GM18909 (cell line): ENCODE data around the gene TNFRSF8.

ENCODE experiments used
- ATAC-seq: cut with Tn5 transposase; IDR thresholded peaks from one replicate; pipeline ENCODE4 v1.9.1; 2021; ENCODE audit warnings: mild to moderate bottlenecking; ENCODE audit not compliant: unreplicated experiment, poor library complexity

TNFRSF8 gene

DNA sequence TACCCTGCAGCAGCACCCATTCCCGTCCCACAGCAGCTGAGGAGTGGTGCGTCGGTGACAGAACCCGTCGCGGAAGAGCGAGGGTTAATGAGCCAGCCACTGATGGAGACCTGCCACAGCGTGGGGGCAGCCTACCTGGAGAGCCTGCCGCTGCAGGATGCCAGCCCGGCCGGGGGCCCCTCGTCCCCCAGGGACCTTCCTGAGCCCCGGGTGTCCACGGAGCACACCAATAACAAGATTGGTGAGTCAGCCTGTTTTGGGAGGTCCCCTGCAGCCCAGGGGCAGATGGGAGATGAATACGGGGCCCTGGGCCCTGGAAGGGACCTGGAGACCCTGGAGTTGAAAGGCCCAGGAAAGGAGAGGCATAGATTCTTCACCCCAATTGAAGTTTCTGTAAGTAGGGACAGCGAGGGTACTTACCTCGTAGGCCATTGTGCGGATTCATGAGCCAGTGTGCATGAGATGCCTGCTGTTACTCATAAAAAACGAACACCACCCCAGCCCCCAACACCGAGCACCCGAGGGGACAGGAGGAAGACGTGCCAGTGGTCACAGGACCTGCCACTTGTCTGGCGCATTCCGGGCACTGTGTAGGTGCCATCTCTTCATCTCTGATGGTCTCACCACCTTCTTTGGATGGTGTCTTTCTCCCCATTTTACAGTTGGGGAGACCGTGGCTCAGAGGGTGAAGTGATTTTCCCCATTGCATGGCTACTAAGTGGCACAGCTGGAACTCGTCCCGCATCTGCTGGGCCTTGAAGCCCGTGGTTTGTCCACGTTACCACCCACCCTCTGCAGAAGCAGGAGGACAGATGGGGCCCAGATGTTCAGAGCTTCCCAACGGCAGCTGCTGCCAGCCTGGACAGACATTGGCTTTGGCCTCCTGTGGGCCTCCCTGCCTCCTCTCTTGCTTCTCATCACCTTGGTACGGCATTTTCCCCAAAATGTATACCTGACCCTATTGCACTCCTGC lies 75.4 kb downstream of the TNFRSF8 start:
- no peak for ATAC-seq

DNA sequence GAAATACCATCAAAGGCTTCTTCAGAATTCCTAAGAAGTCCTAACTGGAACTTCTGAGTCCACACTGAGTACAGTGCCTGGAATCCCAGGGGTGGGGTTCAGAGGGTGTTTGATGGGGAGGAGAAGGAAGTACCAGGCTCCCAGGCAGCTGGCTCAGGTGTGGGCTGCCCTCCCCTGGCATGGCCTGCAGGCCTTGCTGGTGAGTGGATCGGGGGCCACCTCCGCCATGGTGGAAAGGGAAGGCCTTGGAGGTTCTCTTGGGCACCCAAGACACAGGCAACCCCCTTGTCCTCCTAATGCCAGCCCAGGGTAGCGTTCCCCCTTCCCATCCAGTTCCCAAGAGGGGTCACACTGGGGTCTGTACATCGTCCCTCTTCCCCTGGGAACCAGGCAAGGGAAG lies 76.9 kb downstream of the TNFRSF8 start:
- no peak for ATAC-seq

DNA sequence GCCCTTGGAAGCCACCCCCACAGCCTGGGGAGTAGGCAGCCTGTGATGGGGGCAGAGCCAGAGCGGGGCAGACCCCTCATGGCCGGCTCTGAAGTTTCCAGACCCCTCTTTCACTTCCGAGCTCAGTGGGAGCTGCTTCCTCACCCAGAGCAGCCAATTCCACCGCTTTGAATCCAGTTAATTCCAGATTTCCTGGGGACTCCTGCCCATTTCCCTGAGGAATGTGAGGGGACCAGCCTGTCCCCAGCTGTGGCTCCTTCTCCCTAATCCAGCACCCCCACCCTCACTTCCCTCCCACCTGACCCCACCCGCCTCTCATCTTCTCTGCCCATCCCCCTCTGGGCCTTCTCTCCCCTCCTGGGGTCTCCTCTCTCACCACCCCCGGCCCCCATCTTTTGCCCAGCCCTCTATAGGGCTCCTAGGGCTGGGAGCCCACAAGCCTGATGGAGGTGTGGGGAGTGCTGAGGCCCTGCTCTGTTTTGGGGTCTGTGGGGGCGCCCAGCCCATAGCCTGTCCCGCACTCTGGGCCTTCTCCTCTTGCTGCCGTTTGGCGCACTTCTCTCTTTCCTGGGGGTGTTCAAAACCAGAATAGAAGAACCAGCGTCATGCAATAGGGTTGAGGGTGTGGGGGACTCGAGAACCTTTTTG lies 77.5 kb downstream of the TNFRSF8 start:
- ATAC-seq: no peak

DNA sequence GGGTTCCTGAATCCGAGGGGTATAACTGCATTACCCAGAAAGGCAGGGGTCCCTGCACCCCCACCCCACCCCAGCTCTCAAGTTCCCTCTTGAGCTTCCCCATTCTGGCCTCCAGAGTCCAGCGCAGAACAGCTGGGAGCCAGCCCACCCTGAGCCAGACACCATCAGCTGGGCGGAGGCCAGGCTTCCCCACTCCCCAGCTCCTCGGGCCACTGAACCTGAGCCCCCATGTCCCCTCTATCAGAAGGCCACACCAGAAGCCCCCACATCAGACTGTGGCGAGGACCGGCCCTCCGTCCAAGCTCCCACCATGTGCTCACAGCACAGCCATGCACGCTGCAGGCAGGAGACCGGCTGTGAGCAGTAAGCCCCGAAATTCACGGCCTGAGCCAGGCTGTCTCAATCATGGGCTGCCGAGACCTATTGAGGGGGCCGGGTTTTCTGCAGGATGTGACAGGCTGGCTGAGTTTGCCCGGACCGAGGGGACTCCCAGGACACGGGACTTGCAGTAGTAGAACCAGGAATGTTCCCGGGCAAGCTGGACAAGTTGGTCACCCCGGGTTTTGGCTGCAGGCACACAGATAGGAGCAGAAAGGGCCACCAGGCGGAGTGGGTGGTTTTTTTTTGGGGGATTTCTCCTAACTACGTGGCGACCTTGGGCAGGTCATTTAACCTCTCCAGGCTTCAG lies 78.2 kb downstream of the TNFRSF8 start:
- ATAC-seq: no peak

DNA sequence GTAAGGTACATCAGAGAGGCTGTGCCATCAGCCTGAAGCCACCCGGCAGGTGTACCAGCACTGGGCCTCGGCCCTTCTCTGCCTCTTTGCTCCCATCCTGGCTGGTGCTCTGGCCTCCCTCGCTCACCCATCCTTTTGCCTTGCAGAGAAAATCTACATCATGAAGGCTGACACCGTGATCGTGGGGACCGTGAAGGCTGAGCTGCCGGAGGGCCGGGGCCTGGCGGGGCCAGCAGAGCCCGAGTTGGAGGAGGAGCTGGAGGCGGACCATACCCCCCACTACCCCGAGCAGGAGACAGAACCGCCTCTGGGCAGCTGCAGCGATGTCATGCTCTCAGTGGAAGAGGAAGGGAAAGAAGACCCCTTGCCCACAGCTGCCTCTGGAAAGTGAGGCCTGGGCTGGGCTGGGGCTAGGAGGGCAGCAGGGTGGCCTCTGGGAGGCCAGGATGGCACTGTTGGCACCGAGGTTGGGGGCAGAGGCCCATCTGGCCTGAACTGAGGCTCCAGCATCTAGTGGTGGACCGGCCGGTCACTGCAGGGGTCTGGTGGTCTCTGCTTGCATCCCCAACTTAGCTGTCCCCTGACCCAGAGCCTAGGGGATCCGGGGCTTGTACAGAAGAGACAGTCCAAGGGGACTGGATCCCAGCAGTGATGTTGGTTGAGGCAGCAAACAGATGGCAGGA lies 79.2 kb downstream of the TNFRSF8 start:
- ATAC-seq: no peak

DNA sequence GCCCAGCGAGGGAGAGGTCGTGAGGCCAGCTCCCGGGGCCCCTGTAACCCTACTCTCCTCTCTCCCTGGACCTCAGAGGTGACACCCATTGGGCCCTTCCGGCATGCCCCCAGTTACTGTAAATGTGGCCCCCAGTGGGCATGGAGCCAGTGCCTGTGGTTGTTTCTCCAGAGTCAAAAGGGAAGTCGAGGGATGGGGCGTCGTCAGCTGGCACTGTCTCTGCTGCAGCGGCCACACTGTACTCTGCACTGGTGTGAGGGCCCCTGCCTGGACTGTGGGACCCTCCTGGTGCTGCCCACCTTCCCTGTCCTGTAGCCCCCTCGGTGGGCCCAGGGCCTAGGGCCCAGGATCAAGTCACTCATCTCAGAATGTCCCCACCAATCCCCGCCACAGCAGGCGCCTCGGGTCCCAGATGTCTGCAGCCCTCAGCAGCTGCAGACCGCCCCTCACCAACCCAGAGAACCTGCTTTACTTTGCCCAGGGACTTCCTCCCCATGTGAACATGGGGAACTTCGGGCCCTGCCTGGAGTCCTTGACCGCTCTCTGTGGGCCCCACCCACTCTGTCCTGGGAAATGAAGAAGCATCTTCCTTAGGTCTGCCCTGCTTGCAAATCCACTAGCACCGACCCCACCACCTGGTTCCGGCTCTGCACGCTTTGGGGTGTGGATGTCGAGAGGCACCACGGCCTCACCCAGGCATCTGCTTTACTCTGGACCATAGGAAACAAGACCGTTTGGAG lies 80.0 kb downstream of the TNFRSF8 start:
- ATAC-seq: no peak

DNA sequence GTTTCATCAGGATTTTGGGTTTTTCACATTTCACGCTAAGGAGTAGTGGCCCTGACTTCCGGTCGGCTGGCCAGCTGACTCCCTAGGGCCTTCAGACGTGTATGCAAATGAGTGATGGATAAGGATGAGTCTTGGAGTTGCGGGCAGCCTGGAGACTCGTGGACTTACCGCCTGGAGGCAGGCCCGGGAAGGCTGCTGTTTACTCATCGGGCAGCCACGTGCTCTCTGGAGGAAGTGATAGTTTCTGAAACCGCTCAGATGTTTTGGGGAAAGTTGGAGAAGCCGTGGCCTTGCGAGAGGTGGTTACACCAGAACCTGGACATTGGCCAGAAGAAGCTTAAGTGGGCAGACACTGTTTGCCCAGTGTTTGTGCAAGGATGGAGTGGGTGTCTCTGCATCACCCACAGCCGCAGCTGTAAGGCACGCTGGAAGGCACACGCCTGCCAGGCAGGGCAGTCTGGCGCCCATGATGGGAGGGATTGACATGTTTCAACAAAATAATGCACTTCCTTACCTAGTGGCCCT lies 80.6 kb downstream of the TNFRSF8 start:
- no peak for ATAC-seq

DNA sequence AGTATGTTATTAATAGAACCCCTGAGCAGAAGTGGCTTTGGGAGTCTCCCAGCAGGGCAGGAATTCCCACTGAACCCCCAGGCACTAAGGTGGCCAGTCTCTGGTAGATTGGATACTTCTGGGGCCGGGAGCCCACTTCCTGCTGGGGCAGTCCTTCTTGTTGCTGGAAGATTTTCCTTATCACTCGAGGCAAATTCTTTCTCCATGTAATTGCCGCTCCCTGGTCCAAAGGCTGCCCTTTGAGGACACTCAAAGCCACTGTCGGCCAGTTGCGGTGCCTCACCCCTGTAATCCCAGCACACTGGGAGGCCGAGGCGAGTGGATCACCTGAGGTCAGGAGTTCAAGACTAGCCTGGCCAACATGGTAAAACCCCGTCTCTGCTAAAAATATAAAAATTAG lies 81.1 kb downstream of the TNFRSF8 start:
- ATAC-seq: no peak

DNA sequence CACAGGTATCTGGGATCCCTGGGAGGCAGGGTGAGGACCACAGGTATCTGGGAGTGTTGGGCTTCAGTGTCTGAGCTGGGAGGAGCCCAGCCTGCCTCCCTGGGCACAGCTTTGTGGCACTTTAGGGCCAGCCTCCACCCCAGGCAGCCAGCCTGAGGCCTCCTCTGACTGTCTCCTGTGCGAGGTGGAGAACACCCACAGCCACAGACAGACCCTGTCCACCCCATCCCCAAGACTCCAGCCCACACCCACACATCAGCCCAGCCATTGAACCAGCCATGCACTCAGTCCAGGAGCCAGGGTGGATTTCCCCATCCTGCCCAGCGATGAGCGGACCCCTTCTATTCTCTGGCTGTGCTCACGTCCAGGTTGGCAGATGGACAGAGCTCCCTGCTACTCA lies 81.9 kb downstream of the TNFRSF8 start:
- no peak for ATAC-seq

DNA sequence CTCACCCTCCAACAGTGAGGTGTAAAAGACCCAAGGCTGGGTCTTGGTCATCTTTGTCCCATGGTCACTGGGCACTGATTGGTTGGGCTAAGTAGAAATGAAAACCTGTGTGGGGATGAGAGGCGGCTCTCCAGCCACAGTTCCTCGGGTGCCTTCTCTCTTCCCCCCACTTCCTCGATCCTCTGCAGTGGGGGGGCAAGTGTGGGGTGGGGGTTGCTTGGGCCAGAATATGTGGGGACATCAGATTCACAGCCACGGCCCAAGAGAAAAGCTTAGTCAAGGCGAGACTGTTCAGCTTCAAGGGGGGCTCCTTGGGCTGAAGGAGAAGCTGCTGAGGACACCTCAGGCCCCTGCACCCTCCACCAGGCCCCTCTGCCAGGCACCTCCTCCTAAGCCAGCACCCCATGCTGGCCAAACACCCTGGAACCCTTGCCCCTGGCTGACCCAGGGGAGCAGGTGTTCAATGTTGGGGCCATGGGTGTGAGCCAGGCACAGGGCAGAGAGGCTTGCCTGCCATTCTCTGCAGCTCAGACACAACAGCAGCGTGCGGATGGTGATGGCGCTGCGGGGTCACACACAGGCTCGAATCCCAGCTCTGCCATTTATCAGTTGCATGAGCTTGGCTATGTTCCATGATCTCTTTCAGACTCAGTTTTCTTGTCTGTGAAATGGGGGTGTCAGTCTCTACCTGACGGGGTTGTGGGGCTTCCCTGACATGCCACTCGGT lies 82.7 kb downstream of the TNFRSF8 start:
- ATAC-seq: no peak

DNA sequence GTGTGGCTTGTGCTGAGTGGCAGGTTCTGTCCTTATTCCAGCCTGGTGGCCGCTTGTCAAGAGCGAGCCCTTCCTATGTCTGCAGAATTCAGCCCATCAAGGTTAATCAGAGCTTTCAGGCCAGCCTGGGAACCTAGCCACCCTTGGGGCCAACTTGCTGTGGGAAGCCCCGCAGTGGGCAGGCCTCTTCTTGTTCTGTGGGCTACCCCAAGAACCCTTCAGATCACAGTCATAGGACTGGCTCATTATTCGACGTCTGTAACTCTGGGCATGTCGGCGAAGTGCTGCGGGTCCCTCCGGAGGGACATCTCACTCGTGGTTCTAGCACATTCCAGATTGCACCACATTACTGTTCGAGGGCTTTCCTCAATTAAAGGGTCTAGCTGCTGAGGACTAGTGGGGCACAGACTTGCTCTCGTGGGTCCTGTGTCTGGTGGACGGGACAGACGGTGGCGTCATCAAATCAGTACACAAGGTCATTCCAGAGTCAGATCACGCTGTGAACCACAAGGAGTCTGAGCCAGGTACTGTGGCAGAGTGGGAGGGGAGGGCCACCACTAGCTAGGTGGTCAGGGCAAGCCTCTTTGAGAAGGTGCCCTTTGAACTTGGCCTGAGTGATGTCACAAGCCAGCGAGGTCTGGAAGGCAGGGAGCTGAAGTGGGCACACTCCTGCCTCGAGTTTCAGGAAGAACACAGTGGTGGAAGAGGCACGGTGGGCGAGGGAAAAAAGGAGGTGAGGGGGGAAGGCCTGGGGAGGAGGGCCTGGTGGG lies 83.4 kb downstream of the TNFRSF8 start:
- ATAC-seq: no peak

DNA sequence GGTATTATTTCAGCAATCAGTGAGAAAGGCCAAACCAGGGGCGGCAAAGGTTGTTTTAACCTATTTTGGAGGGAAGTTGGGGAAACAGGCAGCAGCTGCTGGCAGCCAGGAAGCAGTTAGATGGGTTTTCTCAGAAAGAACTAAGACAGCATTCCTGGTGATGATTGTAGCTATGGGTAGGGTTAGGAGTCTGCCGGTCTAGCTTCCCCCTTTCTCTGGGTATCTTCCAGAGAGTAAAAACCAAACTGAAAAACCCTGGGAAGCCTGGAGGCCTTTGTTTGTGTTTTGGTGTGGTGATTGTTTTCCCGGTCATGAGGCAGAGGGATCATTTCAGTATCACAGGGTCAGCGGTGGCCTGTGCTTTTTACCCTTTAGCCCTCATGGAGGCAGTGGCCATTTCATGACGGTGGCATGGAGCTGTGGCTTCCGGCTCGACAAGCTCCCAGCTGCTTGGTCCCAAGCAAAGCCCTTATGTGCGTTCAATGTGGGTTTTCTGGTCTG lies 84.1 kb downstream of the TNFRSF8 start:
- no peak for ATAC-seq

DNA sequence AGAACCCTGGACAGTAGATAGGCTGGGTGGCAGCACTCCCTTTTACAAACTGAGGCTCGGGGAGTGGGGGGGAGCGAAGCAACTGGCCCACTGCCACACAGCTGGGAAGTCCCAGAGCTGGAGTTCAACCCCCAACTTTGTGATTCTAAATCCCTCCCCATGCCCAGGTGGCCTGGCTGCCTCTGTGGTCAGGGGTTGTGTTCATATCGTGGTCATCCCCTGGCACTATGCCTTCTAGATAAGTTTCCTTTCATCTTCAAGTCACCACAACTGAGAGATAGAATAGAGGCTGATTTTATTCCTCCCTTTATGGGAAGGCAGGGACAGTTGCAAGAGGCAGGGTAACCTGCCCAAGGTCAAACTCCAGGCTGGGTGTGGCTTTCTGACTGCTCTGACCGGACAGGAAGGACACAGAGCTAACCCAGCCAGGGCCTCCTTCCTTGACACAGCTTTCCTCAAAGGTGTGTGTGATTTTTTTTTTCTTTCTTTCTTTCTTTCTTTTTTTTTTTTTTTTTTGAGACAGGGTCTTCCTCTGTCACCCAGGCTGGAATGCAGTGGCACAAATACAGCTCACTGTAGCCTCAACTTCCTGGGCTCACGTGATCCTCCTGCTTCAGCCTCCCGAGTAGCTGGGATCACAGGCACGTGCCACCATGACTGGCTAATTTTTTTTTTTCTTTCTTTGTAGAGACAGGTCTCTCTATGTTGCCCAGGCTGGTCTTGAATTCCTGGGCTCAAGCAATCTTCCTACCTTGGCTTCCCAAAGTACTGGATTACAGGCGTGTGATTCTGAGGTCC lies 85.3 kb downstream of the TNFRSF8 start:
- no peak for ATAC-seq

DNA sequence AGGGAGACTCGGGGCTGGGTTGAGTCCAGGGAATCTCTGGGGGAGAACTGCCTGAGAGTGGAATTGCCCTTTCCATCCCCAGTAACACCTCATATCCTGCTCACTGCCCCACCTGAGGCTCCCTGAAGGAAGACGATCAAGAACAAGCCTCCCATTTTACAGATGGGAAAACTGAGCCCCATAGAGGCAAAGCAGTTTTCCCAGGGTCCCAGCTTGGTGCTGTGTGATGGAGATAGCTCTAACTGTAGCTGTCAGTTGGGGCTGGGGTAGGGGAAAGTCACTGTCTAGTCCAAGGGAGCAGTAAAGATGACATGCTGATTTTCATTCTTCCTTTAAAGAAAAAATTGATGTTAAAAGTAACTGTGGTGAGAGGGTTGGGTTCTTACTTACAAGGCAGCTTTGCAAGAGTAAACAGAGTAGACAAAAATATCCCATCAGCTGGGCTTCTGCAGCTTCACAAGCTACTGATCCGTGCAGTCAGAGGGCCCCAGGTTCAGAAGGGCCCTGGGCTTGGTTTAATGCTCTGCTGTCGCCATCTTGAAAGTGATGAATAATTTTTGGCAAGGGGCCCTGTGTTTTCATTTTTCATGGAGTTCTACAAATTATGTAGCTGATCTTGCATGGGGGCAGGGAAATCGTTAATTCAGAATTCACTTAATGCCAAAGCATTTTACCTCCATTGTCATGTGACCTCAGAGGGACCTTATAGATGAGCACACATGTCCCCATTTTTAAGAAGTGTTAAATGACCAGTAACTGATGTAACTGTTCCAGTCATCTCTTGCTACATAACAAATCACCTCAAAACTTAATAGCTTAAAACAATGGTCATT lies 86.1 kb downstream of the TNFRSF8 start:
- ATAC-seq: no peak

DNA sequence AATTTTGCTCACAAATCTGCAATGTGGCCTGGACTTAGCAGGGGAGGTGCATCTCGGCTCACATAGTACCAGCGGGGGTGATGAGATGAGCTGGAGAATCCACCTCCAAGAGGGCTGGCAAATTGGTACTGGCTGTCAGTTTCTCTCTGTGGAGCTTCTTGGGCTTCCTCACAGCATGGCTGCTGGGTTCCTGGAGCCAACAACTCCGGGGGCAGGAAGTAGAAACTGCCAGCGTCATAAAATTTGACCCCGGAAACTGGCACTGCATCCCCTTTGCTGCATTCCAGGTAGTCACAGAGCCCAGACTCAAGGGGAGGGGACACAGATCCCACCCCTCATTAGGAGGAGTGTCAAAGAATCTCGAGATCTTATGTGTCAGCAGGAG lies 86.7 kb downstream of the TNFRSF8 start:
- no peak for ATAC-seq

DNA sequence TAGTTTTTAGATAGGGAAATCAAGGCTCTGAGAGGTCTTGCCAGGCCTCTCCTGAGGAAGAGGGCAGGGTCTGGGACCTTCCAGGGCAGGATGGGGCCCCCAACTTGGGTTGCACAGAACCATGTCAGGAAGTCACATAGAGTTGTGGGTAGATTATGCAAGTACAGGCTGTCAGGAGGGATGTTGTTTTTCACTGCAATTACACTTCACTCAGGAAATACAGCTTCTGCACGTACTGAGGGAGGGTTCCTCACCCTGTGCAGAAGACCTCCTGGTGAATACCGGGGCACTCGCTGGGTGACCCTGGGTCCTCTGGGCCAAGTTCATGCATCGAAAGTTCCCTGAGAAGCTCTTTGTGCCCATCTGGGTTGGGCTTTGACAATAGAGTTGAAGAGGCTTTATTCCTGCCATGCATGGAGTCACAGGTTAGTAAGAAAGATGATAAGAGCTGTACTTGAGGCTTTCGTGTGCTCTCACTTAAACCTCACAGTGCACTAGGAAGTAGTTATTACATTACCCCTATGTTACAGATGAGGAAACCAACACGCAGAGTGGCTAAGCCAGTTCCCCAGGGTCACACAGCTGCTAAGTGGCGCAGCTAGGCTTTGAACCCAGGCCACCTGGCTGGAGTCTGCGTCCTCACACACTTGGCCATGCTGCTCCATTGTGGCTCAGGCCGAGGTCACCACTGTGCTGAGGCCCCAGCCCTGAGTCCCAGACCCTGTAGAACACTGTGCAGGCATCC lies 87.5 kb downstream of the TNFRSF8 start:
- ATAC-seq: no peak
